Endometrial microvascular endothelial cells (primary cell): ENCODE data around the gene RPL13. TPM values are rescaled to one million over a fixed set of nuclear protein-coding genes. Genes with fewer than 3 reads are reported as not detected.
"Not testable (repeated sequence)": the region's sequence is repeated elsewhere in the genome, so short reads cannot be mapped to it uniquely, and the experiment has no call there.

Source experiments
- in situ Hi-C: cut with HindIII; loops from 2 replicates; pipeline ENCODE4 v1.10.0; 2017; ENCODE audit warnings: low sequenced_read_pairs, low pct_unique_long_range_greater_than_20kb; ENCODE audit errors: inconsistent ontology term
- total RNA-seq: library from RNA; depleted of rRNA; stranded (reverse); fragments of >200 nt; gene quantifications from one replicate; pipeline ENCODE4 v1.2.3, GENCODE V29; 2015; ENCODE audit errors: inconsistent ontology term

Gene RPL13
- total RNA-seq, 1 donor from 2014 or later = 4,119 TPM

GRCh38 chr16:89557690-89558490, 2.6 kb upstream of the RPL13 start:
- in situ Hi-C loops = no loop called here

DNA sequence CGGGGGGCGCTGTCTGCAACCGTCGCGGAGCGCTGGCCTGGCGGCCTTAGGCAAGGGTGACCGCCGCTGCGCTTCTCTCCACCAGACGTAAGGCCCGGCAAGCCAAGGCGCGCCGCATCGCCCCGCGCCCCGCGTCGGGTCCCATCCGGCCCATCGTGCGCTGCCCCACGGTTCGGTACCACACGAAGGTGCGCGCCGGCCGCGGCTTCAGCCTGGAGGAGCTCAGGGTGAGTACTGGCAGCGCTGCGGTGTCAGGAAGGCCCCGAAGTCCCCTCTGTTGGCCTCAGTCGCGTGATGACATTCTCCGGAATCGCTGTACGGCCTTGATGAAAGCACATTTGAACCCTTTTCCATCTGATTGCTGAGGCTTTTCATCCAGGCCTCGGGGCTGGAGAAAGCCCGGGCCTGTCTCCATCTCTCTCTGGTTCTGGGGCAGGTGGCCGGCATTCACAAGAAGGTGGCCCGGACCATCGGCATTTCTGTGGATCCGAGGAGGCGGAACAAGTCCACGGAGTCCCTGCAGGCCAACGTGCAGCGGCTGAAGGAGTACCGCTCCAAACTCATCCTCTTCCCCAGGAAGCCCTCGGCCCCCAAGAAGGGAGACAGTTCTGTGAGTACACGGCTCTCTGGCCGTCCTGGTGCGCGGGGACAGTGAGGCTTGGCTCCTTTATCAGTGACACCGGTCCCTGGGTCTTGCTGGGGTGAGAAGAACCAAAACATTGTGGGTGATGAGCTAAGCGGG, 831 bp downstream of the RPL13 start:
- in situ Hi-C loops = no loop called here

DNA sequence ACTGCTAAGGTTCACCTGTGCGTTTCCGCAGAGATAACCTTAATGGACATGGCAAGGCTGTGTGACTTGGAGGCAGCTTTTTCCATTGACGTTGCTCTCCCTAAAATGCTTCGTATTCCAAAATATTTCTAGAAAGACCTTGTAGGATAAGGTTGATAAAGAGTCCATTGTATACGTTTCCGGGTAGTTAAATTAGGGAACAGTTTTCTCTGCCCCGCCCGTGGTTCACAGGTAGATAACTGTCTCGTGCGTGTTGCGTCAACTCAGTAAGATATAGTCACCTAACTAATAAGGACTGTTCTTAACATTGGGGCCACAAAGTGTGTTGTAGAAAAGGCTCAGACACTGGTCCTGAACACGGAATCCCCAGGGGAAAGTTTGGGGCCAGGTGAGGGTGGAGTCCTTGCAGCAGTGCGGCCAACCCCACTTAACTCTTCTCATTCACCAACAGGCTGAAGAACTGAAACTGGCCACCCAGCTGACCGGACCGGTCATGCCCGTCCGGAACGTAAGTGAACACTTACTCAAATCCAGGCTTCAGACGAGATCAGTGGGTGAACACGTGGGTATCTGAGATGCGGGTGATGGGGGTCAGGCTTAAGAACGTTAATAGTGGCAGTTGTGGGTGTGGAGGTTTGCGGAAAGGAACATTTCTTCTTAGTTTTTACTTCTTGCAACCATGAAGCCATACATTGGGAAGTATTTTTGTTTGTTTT, 1.6 kb downstream of the RPL13 start:
- in situ Hi-C loops = no loop called here

- in situ Hi-C loops = no loop called here
Measured at GRCh38 chr16:89562939-89563338, 2.5 kb downstream of the RPL13 start.

DNA sequence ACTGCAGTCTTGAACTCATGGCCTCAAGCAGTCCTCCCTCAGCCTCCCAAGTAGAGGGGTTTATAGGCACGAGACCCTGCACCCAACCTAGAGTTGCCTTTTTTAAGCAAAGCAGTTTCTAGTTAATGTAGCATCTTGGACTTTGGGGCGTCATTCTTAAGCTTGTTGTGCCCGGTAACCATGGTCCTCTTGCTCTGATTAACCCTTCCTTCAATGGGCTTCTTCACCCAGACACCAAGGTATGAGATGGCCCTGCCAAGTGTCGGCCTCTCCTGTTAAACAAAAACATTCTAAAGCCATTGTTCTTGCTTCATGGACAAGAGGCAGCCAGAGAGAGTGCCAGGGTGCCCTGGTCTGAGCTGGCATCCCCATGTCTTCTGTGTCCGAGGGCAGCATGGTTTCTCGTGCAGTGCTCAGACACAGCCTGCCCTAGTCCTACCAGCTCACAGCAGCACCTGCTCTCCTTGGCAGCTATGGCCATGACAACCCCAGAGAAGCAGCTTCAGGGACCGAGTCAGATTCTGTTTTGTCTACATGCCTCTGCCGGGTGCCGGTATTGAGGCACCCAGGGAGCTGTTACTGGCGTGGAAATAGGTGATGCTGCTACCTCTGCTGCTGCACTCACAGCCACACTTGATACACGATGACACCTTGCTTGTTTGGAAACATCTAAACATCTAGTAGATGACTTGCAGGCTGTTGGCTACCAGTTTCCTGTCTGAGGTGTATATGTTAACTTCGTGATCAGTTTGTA, 3.3 kb downstream of the RPL13 start:
- in situ Hi-C loops = no loop called here

GRCh38 chr16:89564476-89565255, 4.2 kb downstream of the RPL13 start:
- in situ Hi-C loops = no loop called here

DNA sequence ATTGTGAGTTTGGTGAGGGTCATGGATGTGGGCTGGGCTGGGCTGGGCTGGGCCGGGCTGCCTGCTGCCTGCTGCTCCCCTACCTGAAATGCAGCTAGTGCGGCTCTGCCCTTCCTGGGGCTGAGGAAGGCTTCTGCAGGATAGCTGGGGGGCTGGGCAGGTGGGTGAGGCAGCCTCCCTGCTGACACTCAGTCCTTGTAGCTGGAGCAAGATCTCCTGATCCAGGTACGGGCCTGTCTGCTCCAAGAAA, 4.7 kb downstream of the RPL13 start:
- in situ Hi-C loops = no loop called here

GRCh38 chr16:89565506-89566372, 5.3 kb downstream of the RPL13 start:
- in situ Hi-C loops = no loop called here

- in situ Hi-C loops = no loop called here
Measured at GRCh38 chr16:89567656-89568594, 7.4 kb downstream of the RPL13 start.

- in situ Hi-C loops = no loop called here
Measured at GRCh38 chr16:89569506-89570341, 9.2 kb downstream of the RPL13 start.

DNA sequence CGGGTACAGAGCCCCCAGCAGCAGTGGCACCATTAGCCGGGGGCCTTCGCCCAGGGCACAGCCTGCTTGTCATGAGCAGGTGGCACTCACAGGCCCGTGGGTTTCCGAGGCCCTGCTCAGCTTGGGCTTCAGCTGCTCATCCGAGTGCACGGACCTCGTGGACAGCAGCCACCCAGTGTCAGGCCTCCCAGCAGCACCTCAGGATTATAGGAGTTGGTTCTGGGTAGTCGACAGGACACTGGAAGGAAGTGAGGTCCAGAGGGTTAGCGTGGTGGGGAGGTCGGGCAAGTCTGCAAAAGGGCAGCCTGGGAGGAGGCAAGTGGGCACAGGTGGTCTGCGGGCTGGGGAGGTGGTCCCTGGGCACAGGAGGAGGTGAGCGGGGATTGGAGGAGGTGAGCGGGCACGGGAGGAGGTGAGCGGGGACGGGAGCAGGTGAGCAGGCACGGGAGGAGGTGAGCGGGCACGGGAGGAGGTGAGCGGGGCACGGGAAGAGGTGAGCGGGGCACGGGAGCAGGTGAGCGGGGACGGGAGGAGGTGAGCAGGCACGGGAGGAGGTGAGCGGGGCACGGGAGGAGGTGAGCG, 10.0 kb downstream of the RPL13 start:
- in situ Hi-C loops = no loop called here

DNA sequence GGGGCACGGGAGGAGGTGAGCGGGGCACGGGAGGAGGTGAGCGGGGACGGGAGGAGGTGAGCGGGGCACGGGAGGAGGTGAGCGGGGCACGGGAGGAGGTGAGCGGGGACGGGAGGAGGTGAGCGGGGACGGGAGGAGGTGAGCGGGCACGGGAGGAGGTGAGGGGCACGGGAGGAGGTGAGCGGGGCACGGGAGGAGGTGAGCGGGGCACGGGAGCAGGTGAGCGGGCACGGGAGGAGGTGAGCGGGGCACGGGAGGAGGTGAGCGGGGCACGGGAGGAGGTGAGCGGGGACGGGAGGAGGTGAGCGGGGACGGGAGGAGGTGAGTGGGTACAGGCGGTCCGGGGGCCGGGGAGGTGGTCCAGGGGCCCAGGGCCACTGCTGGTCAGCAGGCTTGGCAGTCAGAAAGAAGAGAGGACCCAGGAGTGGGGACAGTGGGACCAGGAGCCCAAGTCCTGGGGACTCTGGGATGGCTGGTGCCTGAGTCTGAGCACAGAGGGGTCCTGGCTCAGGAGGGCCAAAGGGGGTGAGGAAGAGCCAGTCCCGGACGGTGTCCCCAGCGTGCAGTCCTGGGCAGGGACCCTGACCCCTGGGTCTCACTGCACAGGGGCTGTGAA, 10.6 kb downstream of the RPL13 start:
- in situ Hi-C loops = not testable (repeated sequence)

- in situ Hi-C loops = no loop called here
Measured at GRCh38 chr16:89571636-89572035, 11.2 kb downstream of the RPL13 start.

GRCh38 chr16:89572073-89572484, 11.6 kb downstream of the RPL13 start:
- in situ Hi-C loops = no loop called here

DNA sequence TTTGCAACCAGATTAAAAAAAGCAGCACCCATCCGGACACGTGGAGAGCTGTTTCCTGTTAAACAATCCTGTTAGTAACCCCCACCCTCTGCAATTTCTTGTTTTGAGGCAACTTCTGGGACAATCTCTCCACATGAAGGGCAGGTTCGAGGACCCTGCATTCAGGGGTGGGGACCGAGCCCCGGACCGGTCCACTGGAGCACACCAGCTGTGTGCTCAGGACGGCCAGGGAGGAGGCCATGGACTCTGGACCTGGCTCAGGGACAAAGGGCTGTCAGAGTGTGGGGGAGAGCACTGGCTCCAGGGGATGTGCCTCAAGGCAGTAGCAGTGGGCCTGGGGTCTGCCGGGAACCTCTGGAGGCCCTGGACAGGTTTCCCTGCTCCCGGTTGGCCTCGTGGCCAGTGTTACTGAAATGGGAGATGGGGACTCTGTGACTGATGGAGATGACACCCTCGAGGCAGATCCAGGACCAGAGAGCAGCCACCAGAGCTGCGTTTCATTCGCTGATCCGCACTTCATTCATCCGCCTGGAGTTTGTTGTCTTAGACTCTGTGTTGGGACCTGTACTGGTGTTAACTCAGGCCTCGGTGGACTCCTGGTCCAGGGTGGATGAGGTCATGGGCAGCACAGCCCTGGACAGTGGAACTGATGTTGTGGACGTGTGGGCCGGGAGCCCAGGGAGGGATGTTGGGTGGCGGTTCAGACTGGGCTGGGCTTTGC, 12.2 kb downstream of the RPL13 start:
- in situ Hi-C loops = no loop called here
